Neural progenitor cell (in vitro differentiated cells): ENCODE results near the gene GFY.

Experiments used
- EZH2 ChIP-seq: fragments of 200-600 bp; sonication (generic); IDR thresholded peaks from 2 replicates; pipeline ENCODE4 v1.6.1; 2017; ENCODE audit warnings: antibody characterized with exemption, mild to moderate bottlenecking, moderate library complexity
- EZH2phosphoT487 ChIP-seq: fragments of 200-600 bp; sonication (generic); IDR thresholded peaks from 2 replicates; pipeline ENCODE4 v1.6.1; 2017; ENCODE audit warnings: antibody characterized with exemption
- TF ChIP-seq, protein P1 (sequence below): fragments of 200-600 bp; sonication (generic); IDR thresholded peaks from 2 replicates; pipeline ENCODE4 v1.5.1; 2017; ENCODE audit warnings: antibody characterized with exemption, mild to moderate bottlenecking

DNA sequence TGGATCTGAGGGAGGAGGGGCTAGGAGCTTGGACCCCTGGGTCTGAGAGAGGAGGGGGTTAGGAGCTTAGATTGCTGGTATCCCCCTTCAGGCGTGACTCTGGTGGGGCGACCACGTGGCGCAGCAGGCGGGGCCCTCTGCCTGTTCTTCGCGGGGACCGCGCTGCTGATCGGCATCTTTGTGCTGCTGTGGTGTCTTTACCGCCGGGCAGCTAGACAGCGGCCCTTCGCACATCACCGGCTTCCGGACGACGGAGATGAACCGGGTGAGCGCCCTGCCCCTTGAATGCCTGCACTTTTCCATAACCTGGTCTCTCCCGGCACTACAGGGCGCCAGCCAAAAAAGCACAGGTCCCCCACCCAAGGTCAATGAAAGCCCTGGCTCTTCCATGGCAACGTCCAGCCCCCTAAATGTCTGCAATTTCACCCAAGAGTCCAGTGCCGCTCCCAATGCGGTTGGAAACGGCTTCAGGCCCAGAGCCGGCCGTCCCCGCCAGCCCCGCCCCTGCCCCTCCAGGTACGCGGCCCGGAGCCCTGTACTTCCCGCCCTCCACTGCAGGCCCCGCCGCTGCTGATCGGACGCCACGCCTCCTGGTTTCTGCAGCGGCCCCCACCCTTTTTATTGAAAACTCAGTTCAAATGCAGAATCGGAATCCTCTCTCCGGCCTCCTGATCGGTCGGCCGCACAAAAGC lies 2.8 kb downstream of the GFY start:
- TF ChIP-seq, protein P1, sequence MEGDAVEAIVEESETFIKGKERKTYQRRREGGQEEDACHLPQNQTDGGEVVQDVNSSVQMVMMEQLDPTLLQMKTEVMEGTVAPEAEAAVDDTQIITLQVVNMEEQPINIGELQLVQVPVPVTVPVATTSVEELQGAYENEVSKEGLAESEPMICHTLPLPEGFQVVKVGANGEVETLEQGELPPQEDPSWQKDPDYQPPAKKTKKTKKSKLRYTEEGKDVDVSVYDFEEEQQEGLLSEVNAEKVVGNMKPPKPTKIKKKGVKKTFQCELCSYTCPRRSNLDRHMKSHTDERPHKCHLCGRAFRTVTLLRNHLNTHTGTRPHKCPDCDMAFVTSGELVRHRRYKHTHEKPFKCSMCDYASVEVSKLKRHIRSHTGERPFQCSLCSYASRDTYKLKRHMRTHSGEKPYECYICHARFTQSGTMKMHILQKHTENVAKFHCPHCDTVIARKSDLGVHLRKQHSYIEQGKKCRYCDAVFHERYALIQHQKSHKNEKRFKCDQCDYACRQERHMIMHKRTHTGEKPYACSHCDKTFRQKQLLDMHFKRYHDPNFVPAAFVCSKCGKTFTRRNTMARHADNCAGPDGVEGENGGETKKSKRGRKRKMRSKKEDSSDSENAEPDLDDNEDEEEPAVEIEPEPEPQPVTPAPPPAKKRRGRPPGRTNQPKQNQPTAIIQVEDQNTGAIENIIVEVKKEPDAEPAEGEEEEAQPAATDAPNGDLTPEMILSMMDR, result no peak
- TF ChIP-seq EZH2 (peak; percentile 56), EZH2phosphoT487 (no peak)
